NCI-H146 (cell line): ENCODE data around the gene CCSAP.

Source experiments
- DNase-seq: peaks from one replicate; lab custom pipeline; 2025; lab: John Stamatoyannopoulos, UW

Gene CCSAP

GRCh38 chr1:229286099-229286766 is 56.6 kb downstream of the CCSAP start:
- no peak for DNase-seq

- no peak for DNase-seq
Measured at GRCh38 chr1:229285440-229285839, 57.4 kb downstream of the CCSAP start.

DNA sequence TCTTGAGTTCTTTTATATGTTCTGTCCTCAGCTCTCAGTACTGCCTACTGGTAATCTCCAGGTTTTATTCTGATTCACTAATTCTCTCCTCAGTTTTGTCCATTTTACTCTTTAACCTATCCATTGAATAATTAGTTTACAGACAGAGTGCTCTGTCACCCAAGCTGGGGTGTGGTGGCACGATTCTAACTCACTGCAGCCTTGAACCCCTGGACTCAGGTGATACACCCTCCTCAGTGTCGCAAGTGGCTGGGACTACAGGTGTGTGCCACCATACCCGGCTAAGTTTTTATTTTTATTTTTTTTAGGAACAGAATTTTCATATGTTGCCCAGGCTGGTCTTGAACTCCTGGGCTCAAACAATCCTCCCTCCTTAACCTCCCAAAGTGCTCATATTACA is 58.0 kb downstream of the CCSAP start:
- no peak for DNase-seq

GRCh38 chr1:229283183-229283611 is 59.6 kb downstream of the CCSAP start:
- no peak for DNase-seq

DNA sequence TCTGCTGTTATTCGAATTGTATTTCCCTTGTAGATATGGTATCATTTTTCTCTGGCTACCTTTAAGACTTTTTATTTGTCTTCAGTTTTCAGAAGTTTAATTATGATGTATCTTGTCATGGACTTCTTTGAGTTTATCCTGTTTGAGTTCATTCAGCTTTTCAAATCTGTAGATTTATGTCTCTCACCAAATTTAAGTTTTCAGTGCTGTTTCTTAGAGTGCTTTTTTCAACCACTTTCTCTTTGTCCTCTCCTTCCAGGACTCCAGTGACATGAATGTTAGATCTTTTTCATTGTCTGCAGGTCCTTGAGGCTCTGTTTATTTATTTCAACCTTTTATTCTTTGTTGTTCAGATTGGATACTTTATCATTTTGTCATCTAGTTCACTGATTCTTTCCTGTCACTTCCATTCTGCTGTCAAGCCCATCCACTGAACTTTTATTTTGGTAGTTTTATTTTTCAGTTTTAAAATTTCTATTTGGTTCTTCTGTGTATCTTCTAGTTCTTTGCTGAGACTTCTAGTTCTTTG is 60.5 kb downstream of the CCSAP start:
- no peak for DNase-seq

DNA sequence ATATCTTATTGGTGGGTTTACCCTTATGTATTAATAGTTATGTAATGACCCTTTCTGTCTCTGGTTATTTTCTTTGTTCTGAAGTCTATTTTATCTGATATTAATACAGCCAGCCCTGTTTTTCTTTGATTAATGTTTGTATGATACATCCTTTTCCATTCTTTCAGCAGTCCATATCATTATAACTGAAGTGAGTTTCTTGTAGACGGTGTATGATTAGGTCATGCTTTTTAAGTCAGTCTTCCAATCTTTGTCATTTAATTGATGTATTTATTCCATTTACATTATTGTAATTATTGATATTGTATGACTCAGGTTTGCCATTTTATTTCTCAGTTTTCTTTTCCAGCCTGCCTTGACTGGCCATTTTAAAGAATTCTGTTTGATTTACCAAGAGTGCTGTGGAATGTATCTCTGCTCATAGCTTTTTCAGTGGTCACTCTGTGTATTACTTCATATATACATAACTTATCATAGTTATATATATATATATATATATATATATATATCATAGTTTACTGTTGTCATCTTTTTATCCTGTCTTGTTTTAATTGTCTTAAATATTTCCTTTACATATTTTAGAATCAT is 61.4 kb downstream of the CCSAP start:
- no peak for DNase-seq

DNA sequence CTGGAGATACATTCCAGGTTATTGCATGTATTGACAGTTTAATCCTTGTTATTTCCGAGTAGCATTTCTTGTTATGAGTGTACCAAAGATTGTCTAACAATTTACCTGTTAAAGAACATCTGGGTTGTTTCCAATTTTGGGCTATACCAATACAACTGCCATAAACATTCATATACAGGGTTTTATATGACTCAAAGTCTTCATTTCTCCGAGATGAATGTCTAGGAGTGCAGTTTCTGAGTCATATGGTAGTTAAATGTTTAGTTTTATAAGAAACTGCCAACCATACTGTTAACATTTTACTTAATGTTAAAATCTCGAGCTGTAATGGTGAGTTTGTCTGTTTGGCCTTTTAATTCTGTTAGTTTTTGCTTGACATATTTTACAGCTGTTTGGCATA is 61.9 kb downstream of the CCSAP start:
- no peak for DNase-seq

GRCh38 chr1:229280037-229280828 is 62.6 kb downstream of the CCSAP start:
- DNase-seq = no peak

DNA sequence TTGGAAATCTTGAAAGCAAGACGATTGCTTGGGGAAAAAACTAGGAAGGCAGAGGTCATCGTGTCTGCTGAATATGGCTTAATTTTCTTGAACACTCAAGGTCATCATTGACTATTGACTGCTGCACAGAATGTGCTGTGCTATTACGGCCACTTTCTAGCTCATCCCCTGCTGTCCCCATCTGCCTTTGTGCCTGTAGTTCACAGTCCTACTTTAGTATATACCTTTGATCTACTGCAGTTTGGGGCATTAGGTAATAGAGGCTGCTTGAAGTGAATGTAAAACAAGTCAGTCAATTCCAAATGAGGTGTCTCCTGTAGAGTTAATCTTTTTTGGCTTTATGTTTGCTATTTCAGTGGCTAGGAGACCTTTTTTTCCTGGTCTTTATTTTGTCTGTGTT is 63.6 kb downstream of the CCSAP start:
- no peak for DNase-seq

GRCh38 chr1:229278120-229278741 is 64.6 kb downstream of the CCSAP start:
- DNase-seq = no peak

- DNase-seq = no peak
Measured at GRCh38 chr1:229275005-229275404, 67.8 kb downstream of the CCSAP start.

- peak; percentile 30 for DNase-seq
Measured at GRCh38 chr1:229273507-229274232, 69.2 kb downstream of the CCSAP start.

GRCh38 chr1:229272164-229273158 is 70.4 kb downstream of the CCSAP start:
- no peak for DNase-seq

GRCh38 chr1:229271448-229272159 is 71.2 kb downstream of the CCSAP start:
- DNase-seq = peak; percentile 33
